Panc1 (cell line): Measurements from ENCODE around the gene PHLDB1. TPM values are rescaled to one million over a fixed set of nuclear protein-coding genes. Genes with fewer than 3 reads are reported as not detected.

Experiments
- ATAC-seq: fragments of 200-7000 bp; cut with Tn5 transposase; 2 replicates; pipeline ENCODE4 v1.9.1; 2020; ENCODE audit warnings: mild to moderate bottlenecking, moderate library complexity
- BruUV-seq: library from RNA; stranded (reverse); fragments of 400-500 nt; replicated peaks from 2 replicates; lab custom pipeline; 2021; lab: Mats Ljungman, UMichigan
- CTCF ChIA-PET: fragments of 300-600 bp; sonication (Branson Sonifier 250); formaldehyde crosslinking; loops from one replicate; lab custom pipeline; 2022; ENCODE audit warnings: antibody characterized with exemption; lab: Charles Lee
- POLR2A ChIA-PET: fragments of 300-600 bp; sonication (Branson Sonifier 250); formaldehyde crosslinking; loops from one replicate; lab custom pipeline; 2022; ENCODE audit warnings: antibody characterized with exemption; lab: Charles Lee
- DNase-seq: peaks from one replicate; pipeline ENCODE4 v3.0.0-alpha.2; 2010; ENCODE audit warnings: low read depth, low spot score
- H3K27ac ChIP-seq: 2 replicates; pipeline ENCODE4 v1.5.1; 2011; ENCODE audit warnings: mild to moderate bottlenecking, low read length, inconsistent platforms
- H3K27me3 ChIP-seq: fragments of 200-500 bp; sonication (Bioruptor generic); 2 replicates; pipeline ENCODE4 v1.6.0; 2014; ENCODE audit warnings: low read length, inconsistent platforms; ENCODE audit not compliant: control insufficient read depth, insufficient read depth
- H3K36me3 ChIP-seq: fragments of 200-500 bp; sonication (Bioruptor generic); 2 replicates; pipeline ENCODE4 v1.5.1; 2014; ENCODE audit warnings: inconsistent platforms, mild to moderate bottlenecking, low read length, moderate library complexity; ENCODE audit not compliant: control insufficient read depth, insufficient read depth
- H3K4me1 ChIP-seq: 2 replicates; pipeline ENCODE4 v1.5.1; 2011; ENCODE audit warnings: inconsistent platforms, mild to moderate bottlenecking, low read length, moderate library complexity; ENCODE audit not compliant: control insufficient read depth, insufficient read depth
- H3K4me3 ChIP-seq, 2 experiments: 2 replicates each; pipeline ENCODE4 v1.5.1; 2011 to 2012; ENCODE audit warnings: low read depth in 2 of 2, low read length in 2 of 2, mild to moderate bottlenecking in 2 of 2, inconsistent platforms in 1 of 2, moderate library complexity in 1 of 2
- H3K9me3 ChIP-seq: fragments of 200-500 bp; sonication (Bioruptor generic); 2 replicates; pipeline ENCODE4 v1.5.1; 2014; ENCODE audit warnings: low read depth, mild to moderate bottlenecking, inconsistent platforms, low read length, moderate library complexity; ENCODE audit not compliant: control insufficient read depth, insufficient read depth
- POLR2AphosphoS5 ChIP-seq: IDR thresholded peaks from 2 replicates; pipeline ENCODE4 v1.6.1; 2012; ENCODE audit warnings: mild to moderate bottlenecking, low read depth, low read length, moderate library complexity
- REST ChIP-seq, 2 experiments: IDR thresholded peaks; 2 replicates each; pipeline ENCODE4 v1.6.1; 2011 to 2012; ENCODE audit warnings: low read depth in 2 of 2, control low read depth in 1 of 2, low read length in 1 of 2, mild to moderate bottlenecking in 1 of 2, moderate library complexity in 1 of 2; ENCODE audit not compliant: insufficient read depth in 1 of 2
- SIN3A ChIP-seq: IDR thresholded peaks from 2 replicates; pipeline ENCODE4 v1.6.1; 2012; ENCODE audit warnings: low read depth, mild to moderate bottlenecking, low read length, moderate library complexity, borderline replicate concordance; ENCODE audit not compliant: insufficient read depth
- TCF7L2 ChIP-seq: IDR thresholded peaks from 2 replicates; pipeline ENCODE4 v1.6.1; 2011; ENCODE audit warnings: mild to moderate bottlenecking, low read depth, low read length, inconsistent platforms
- in situ Hi-C: cut with HindIII; loops from 2 replicates; pipeline ENCODE4 v1.10.0; 2016; ENCODE audit warnings: low sequenced_read_pairs, low pct_unique_long_range_greater_than_20kb
- intact Hi-C: fragments of 100-400 bp; cut with micrococcal nuclease; formaldehyde crosslinking; loops from one replicate; pipeline ENCODE4 v1.10.0; 2022; ENCODE audit not compliant: unreplicated experiment
- total RNA-seq: library from RNA; stranded (reverse); gene quantifications from one replicate; pipeline ENCODE4 v1.2.1, GENCODE V29; 2021; ENCODE audit not compliant: unreplicated experiment
- TF ChIP-seq, protein P1 (sequence below): fragments of 450-650 bp; IDR thresholded peaks from 2 replicates; pipeline ENCODE4 v1.5.1; 2017; ENCODE audit warnings: mild to moderate bottlenecking

Gene PHLDB1
- total RNA-seq, 1 experiment from 2014 or later: 97.7 TPM

DNA sequence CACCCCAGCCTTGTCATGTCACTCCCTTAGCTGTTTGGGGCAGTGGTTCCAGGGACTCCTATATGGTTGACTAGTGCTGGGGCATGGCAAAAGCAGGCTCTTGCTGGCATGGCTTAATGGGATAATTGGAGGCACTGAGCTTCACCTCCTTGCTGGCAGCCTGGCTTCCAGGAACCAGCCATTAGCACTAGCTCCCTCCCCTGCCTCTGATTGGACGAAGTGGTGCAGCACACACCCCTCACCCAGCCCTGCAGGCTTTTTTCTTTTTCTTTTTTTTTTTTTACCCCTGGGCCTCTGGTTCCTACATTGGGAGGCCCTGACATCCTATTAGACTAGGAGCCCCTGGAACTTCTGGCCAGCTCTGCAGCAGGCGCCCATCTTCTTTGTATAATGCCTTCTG, 18.6 kb downstream of the PHLDB1 start:
- H3K36me3 ChIP-seq: 0 out of 2 replicates have a peak, but pooled peaks cover 9% of the 10 kb centered on the region

DNA sequence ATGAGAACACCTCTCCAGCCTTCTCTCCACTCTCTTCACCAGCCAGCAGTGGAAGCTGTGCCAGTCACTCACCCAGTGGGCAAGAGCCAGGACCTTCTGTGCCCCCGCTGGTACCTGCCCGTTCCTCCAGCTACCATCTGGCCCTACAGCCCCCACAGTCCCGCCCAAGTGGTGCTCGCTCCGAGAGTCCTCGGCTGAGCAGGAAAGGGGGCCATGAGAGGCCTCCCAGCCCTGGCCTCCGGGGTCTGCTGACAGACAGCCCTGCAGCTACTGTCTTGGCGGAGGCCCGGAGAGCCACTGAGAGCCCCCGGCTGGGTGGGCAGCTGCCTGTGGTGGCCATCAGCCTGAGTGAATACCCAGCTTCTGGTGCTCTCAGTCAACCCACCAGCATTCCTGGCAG, 20.2 kb downstream of the PHLDB1 start:
- CTCF ChIA-PET: interaction anchor here (0.7 kb wide), 1 partner anchor 14 kb away, joined by 4 read pairs; no protein-coding TSS in a partner anchor
- no peak for TF ChIP-seq REST (IDR thresholded peaks at IDR 0.05; ENCODE audit: insufficient read depth in 1 of 2, low read depth in 2 of 2, low read length in 1 of 2)
- no peak for TF ChIP-seq TCF7L2
- TF ChIP-seq, protein P1, sequence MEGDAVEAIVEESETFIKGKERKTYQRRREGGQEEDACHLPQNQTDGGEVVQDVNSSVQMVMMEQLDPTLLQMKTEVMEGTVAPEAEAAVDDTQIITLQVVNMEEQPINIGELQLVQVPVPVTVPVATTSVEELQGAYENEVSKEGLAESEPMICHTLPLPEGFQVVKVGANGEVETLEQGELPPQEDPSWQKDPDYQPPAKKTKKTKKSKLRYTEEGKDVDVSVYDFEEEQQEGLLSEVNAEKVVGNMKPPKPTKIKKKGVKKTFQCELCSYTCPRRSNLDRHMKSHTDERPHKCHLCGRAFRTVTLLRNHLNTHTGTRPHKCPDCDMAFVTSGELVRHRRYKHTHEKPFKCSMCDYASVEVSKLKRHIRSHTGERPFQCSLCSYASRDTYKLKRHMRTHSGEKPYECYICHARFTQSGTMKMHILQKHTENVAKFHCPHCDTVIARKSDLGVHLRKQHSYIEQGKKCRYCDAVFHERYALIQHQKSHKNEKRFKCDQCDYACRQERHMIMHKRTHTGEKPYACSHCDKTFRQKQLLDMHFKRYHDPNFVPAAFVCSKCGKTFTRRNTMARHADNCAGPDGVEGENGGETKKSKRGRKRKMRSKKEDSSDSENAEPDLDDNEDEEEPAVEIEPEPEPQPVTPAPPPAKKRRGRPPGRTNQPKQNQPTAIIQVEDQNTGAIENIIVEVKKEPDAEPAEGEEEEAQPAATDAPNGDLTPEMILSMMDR: no peak
- TF ChIP-seq SIN3A: no peak
- TF ChIP-seq POLR2AphosphoS5: no peak
- POLR2A ChIA-PET: interaction anchor here (0.5 kb wide), 1 partner anchor 587 kb away, joined by 15 read pairs; no protein-coding TSS in a partner anchor
- Histone ChIP-seq H3K4me1 (peaks cover 9% of the 10 kb centered on the region), H3K27me3 (no peaks in the 10 kb centered on the region), H3K36me3 (0 out of 2 replicates have a peak, but pooled peaks cover 9% of the 10 kb centered on the region), H3K9me3 (no peaks in the 10 kb centered on the region), H3K4me3 (no peak overlapping the region), H3K27ac (no peak overlapping the region)
- DNase-seq (no peak), ATAC-seq (no peak)
- intact Hi-C loops (no loop called here), in situ Hi-C loops (no loop called here)
- BruUV-seq: no TSS peak

More for the DNA sequence above, 18.6 kb downstream of the PHLDB1 start:
- ATAC-seq (no peak), DNase-seq (no peak)
- Histone ChIP-seq H3K27me3 (no peaks in the 10 kb centered on the region), H3K4me1 (peaks cover 16% of the 10 kb centered on the region), H3K9me3 (no peaks in the 10 kb centered on the region), H3K27ac (no peak overlapping the region), H3K4me3 (no peak overlapping the region)
- BruUV-seq: no TSS peak
- POLR2A ChIA-PET: interaction anchor here (0.7 kb wide), 1 partner anchor 10 kb away, joined by 4 read pairs; no protein-coding TSS in a partner anchor
- TF ChIP-seq SIN3A: no peak
- no peak for TF ChIP-seq REST (IDR thresholded peaks at IDR 0.05; ENCODE audit: insufficient read depth in 1 of 2, low read depth in 2 of 2, low read length in 1 of 2)
- TF ChIP-seq, protein P1: no peak
- intact Hi-C loops (no loop called here), in situ Hi-C loops (no loop called here)
- CTCF ChIA-PET: interaction anchor here (0.6 kb wide), 1 partner anchor 27 kb away, joined by 3 read pairs; no protein-coding TSS in a partner anchor
